GM18868 (cell line): ENCODE results near the gene NKG7.
A peak's percentile ranks its signal among the peaks of the same experiment; 100 is the strongest.

Experiments
- ATAC-seq: cut with Tn5 transposase; IDR thresholded peaks from one replicate; pipeline ENCODE4 v1.9.1; 2021; ENCODE audit warnings: mild to moderate bottlenecking, moderate library complexity; ENCODE audit not compliant: unreplicated experiment

Gene NKG7

DNA sequence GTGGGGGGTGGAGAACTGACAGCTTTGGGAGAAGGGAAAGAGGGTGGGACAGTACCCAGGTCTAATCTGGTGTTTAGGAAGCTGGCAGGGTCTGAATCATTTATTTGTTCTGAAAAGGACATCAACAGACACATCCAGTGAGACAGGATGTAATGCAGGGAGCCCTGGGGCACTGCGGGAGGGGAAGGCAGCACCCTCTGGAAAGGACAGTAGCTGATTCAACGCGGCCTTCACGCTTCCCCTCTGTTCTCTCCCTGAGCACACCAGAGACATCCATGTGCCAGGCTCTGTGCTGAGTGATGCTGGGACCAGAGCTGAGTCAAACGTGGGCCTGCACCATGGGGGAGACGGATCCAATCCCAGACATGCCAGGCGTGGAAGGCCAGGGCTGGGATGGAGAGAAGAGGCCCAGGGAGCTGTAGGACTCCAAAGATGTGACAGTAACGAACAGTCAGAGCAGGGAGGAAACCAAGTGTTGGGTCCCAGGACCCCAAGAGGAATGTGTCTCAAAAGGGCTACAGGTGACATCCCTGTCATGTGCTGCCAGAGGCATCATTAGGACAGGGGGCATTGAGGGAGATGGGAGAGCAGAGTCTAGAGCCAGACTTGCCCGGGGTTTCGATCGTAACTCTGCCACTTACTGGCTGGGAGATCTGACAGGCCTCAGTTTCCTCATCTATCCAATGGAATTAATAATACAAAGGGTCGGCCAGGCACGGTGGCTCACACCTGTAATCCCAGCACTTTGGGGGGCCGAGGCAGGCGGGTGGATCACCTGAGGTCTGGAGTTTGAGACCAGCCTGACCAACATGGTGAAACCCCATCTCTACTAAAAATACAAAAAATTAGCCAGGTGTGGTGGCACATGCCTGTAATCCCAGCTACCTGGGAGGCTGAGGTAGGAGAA lies 8.0 kb downstream of the NKG7 start:
- ATAC-seq: no peak

GRCh38 chr19:51361239-51361638 lies 11.2 kb downstream of the NKG7 start:
- no peak for ATAC-seq

- ATAC-seq: no peak
Observed at GRCh38 chr19:51359294-51359693, 13.2 kb downstream of the NKG7 start.

- ATAC-seq: no peak
Observed at GRCh38 chr19:51357952-51358351, 14.5 kb downstream of the NKG7 start.

DNA sequence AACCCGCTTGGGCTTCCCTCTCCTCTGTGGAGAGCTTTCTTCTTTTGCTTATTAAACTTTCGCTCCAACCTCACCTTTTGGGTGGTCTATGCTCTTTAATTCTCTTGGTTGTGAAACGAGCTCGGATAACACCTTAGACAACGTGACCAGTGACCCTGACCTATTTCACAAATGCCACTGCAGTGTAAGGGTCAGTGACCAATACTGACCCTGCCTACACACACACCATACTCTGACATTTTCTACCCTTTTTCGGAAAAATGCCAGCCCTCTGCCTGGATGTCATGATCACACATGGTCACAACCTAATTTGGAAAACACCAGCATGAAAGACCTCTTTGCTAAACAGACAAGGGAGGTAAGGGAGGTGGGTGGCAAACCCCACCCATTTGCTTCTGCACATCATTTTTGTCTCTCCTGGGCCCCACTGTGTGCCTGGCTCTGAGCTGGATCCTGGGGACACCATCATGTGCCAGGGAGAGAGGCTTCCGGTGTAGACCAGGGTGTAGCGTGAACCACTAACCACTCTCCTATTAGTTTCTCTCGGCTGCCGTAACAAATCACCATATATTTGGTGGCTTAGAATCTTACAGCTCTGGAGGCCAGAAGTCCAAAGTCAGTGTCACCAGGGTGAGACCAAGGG lies 16.2 kb downstream of the NKG7 start:
- no peak for ATAC-seq

- no peak for ATAC-seq
Observed at GRCh38 chr19:51354742-51355148, 17.7 kb downstream of the NKG7 start.

DNA sequence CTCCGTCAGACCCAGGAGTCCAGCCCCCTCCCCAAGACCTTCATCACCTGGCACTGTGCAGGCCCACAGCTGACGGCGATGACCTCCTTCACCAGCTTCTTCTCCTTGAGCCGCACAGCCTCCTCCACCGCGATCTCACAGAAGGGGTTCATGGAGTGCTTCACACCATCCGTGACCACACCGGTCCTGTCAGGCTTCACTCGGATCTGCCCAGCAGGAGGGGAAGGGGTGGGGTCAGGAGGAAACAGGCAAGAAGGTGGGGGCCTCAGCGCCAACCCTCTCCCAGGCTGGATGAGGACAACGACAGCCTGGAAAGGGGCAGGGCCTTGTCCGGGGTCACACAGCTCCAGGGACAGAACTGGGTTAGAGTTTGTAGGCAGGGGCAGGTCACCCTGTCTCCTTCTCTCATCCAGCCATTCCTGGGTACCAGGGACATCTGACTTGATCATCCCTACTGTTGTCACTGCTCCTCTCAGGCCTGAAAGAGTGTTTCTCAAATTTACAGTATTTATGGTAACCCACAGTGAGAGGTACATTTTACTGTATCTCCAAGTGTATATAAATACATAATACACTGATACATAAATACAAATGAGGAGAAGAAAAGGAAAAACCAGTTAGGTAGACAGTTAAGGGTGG lies 18.2 kb downstream of the NKG7 start:
- no peak for ATAC-seq

DNA sequence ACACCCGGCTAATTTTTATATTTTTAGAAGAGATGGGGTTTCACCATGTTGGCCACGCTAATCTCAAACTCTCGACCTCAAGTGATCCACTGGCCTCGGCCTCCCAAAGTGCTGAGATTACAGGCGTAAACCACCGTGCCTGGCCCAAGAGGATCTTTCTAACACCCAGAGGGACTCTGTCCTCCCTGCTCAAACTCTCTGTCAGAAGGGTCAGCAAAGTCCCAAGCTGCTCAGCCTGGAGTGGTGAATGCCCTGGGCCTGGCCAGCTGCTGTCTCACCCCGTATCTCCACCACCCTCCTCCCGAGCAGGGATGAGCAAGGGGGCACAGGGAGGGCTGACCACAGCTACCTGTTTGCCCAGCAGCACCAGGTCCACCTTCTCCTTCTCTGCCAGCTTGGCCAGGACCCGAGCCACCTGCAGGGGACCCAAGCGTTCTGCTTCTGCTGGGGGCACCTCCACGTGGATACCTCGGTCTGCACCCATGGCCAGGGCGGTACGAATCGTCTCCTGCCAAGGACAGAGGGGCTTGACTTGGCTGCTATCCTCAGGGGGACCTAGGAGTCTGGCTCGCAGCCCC lies 19.6 kb downstream of the NKG7 start:
- ATAC-seq: no peak

DNA sequence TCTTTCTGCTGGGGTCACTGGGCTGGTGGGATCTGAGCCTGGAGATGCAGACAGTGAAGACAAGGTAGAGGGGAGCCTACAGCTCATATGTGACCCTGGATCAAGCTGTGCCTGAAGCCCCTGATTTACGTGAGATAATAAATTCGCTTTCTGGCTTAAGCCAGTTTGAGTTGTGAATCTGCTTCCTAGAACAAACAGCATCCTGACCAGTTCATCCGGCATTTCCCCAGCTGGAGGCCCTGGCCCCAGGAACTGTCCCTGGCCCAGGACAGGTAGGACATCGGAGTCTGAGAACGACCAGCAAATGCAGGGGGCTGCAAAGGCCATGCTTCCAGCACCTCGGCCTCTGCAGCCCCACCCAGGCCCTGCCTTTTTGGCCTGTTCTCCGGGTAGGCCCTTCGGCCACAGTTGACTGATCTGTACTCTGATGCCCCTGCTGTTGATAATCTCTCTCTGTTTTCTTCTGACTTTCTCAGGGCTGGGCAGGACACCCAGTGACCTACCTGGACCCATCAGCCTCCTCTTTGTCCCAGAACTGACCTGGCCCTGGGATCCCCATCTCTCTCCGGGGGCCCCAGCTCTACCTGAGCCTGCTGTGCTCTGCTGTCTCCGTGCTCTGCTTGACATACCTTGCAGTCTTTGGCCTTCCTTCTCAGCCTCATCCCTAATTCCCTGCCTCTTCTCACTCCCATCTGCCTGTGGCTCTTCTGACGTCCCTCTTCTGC lies 21.0 kb downstream of the NKG7 start:
- no peak for ATAC-seq

DNA sequence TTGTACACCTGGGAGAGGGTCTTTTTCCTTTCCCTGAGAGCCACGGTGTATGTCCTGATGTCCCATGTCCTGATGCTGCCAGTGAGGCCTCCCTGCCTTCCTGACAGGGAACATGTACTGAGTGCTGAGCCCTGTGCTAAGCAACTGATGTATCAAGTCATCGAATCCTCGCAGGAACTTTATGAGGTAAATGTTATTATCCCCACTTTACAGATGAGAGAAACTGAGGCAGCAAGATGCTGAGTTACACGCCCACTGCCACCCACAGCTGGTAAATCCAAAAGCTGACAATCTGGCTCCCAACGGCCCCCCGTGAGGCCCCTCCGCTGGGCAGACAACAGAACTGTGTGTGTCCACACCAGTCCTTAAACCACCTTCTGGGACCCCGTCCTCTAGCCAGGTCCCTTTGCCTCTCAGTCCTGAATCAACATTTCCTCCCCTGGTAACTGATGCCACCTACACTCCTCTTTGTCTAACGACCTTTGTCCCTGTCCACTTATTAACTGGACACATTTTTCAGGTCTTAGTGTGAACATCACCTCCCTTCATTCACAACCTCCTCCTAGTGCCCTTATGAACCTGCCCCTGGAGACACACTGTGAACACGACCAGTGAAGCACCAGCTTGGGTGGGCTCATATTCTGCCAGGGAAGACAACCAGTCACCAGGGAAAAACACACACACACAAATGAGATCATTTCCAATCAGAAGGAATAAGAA lies 25.1 kb downstream of the NKG7 start:
- no peak for ATAC-seq

DNA sequence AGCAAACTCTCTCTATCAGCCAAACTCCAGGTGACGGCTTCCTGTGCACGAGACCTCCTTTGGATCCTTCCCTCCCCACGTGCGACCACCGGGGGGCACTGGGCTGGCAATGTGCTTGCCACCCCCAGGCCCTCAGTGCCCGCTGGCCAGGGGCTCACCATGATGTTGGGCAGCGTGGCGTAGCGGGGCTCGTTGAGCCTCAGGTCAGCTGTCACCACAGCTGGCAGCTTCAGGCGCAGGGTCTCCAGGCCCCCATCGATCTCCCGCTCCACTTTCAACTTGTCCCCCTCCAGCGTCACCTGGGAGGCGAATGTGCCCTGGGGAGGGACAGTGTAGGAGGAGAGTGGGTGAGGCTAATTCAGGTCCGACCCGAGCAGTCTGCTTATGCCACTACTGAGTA lies 25.7 kb downstream of the NKG7 start:
- ATAC-seq: no peak

- ATAC-seq: no peak
Observed at GRCh38 chr19:51345076-51345620, 27.3 kb downstream of the NKG7 start.

DNA sequence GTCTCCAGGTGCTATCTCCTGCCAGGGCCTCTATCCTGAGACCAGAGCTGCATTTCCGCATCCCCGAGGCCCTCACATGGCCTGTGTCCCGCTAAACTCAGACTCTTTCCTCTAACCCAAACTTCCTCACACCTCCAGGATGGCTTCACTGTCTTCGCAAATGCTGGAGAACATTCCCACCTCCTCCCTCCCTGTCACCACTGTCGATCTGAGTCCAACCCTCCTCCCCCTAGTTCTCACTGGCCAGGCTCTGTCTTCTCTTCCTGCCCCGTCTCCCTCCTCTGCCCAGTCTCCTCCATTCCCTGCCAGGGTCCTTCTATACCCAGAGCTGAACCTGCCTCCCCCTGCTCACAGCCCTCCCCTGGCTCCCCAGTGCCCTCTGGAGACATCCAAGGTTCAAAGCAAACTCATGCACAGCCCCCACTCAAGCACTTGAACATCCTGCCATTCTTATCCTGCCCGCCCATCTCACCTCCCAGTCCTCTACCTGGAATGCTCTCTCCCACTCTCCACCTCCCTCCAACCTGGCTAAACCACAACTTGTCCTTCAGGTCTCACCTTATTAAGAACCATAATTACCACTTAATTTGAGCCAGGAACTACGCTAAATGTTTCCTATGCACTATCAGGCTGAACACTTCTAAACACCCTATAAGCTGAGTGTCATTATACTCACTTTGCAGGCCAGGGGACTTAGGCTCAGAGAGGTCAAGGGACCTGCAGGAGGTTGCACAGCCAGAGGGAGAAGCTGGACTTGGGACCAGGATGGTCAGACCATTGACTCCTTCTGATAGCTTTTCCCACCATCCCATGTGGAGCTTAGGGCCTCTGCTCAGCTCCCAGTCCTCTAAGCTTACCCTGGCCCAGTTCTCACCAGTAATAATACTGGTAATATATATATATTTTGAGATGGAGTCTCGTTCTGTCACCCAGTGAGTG lies 29.6 kb downstream of the NKG7 start:
- ATAC-seq: no peak

GRCh38 chr19:51341976-51342580 lies 30.4 kb downstream of the NKG7 start, which contains the start of gene VSIG10L:
VSIG10L (minus strand) TSS chr19:51342139; CDS start chr19:51342124, 15 bp downstream.
- no peak for ATAC-seq

- ATAC-seq: no peak
Observed at GRCh38 chr19:51341066-51341465, 31.4 kb downstream of the NKG7 start.

DNA sequence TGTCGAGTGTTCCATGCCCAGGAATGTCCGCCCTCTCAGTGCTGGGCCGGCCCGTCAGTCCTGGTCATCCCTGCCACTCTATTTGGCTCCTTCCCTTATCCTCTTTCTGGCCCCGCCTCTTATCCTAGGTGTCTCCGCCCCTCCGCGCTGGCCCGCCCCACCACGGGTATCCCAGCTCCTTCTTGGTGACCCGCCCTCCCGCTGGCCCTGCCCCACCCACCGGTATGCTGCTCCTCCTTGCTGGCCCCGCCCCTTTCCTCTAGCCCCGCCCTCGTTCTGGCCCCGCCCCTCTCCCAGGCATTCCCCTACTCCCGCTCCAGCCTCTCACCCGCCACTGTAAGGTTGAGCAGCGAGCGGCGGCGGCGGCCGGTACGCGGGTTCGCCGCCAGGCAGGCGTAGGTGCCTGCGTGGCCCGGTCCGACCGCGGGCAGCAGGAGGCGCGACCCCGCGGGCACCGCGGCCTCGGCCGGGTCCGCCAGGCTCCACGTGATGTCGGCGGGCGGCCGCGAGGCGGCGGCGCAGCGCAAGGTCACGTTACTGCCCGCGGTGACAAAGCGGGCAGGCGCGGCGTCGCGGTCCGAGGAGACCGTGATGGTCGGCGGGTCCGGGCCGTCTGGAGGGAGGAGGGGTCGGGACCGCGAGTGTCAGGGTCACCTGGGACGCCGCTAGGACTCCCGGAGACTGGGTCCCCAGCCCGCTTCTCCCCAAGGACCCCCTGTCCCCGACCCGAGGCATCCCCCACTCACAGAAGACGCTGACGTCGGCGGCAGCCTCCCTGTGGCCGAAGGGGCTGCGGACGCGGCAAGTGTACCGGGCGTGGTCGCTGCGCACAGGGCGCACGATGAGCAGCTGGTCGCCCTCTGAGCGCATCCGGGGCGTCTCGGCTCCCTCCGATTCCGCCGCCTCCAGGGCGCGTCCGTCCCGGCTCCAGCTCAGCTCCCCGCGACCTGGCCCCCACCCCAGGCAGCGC lies 32.5 kb downstream of the NKG7 start:
- ATAC-seq: peak; percentile 61

- ATAC-seq: no peak
Observed at GRCh38 chr19:51339313-51339686, 33.2 kb downstream of the NKG7 start.
